ENCODE data around the gene PLEKHM3. TPM values are rescaled to one million over a fixed set of nuclear protein-coding genes. Genes with fewer than 3 reads are reported as not detected.

The PLEKHM3 gene
- total RNA-seq, 1 donor from 2014 or later = 18.3 TPM

DNA sequence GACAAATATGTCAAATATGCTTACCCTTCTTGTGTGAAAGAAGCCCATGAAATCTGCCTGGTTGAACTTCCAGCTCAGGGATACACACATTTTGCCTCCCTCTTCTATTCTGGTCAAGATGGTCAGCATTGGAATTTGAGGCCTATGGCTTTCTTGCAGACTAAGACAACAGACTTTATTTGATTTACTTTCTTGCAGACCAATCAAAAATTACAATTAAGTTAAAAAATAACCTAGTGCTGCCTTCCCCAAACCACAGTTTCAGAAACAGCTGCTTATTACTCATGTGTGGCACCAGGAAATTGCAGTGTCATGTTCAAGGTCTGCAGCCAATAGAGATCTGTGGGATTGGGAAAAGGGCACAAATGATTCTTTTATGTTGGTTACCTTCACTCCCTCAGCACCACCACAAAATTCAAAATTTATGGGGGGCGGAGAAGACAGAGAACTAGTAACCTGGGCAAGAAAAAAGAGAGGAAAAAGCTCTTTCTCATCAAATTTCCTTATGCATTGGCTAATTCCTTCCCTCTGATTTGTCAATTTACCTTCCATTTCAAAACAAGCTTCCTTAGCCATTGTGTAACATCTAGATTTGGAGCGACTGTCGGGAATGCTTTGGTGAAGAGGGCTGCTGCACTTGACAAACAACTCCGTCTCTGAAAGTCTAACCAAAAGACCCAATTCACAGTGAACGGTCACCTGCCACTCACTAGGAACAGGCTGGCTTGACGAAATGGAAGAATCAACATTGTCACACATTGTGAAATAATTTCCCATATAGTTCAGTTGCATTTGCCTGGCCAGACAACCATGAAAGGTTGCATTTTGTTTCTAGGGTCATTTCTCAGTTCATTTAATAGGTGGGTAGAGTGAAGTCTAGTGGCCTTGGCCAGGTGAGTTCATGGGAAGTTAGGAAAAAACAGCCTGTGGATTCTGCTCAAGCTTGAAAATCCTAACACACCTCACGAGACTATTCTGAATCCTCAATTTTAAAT is 155.2 kb downstream of the PLEKHM3 start:
- DNase-seq (ENCODE audit: low spot score in 2 of 2) = no peak
- intact Hi-C loops (cut with DNase I) = no loop called here
- TF ChIP-seq, protein P1, sequence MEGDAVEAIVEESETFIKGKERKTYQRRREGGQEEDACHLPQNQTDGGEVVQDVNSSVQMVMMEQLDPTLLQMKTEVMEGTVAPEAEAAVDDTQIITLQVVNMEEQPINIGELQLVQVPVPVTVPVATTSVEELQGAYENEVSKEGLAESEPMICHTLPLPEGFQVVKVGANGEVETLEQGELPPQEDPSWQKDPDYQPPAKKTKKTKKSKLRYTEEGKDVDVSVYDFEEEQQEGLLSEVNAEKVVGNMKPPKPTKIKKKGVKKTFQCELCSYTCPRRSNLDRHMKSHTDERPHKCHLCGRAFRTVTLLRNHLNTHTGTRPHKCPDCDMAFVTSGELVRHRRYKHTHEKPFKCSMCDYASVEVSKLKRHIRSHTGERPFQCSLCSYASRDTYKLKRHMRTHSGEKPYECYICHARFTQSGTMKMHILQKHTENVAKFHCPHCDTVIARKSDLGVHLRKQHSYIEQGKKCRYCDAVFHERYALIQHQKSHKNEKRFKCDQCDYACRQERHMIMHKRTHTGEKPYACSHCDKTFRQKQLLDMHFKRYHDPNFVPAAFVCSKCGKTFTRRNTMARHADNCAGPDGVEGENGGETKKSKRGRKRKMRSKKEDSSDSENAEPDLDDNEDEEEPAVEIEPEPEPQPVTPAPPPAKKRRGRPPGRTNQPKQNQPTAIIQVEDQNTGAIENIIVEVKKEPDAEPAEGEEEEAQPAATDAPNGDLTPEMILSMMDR (IDR thresholded peaks at IDR 0.05) = no peak
- Histone ChIP-seq H3K4me3 (no peak overlapping the region), H3K27ac (no peak overlapping the region), H3K9me3 (no peaks in the 10 kb centered on the region), H3K4me1 (no peaks in the 10 kb centered on the region), H3K27me3 (no peaks in the 10 kb centered on the region), H3K36me3 (no peaks in the 10 kb centered on the region)

DNA sequence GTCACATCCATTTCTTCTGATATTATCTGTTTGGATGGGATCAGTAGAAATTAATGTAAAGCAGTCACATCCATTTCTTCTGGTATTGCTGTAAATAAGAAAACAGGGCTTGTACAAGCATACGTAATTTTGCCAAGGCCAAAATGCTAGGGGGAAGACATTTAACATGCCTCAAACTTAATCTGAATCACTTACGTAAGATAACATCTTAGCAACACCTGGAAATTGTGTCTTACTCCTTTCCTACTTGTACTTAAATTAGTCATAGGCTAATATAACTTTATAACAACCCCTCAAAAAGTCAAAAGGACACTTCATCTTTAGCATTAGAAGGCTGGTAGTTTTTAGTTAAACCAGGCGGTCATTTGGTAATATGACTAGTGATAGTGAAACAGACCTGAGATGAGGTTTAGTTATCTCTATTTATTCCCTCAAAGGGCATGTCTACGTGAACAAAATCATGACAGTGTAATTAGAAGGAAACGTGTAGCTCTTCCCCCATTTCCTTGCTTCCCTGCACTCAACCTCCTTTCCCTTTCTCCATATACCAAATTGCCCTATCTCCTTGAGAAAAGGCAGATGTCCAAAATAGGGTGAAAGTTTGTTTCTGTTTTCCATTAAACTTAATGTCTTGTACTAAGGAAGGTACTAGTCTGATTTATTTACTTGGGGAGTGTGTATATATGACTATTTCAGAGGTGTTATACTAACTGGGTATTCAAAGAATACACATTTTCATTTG is 156.3 kb downstream of the PLEKHM3 start:
- intact Hi-C loops (cut with DNase I) = no loop called here
- DNase-seq (ENCODE audit: low spot score in 2 of 2) = no peak
- TF ChIP-seq, protein P1 (IDR thresholded peaks at IDR 0.05) = no peak
- Histone ChIP-seq H3K27ac (no peak overlapping the region), H3K36me3 (no peaks in the 10 kb centered on the region), H3K9me3 (no peaks in the 10 kb centered on the region), H3K4me1 (no peaks in the 10 kb centered on the region), H3K27me3 (no peaks in the 10 kb centered on the region), H3K4me3 (no peak overlapping the region)

DNA sequence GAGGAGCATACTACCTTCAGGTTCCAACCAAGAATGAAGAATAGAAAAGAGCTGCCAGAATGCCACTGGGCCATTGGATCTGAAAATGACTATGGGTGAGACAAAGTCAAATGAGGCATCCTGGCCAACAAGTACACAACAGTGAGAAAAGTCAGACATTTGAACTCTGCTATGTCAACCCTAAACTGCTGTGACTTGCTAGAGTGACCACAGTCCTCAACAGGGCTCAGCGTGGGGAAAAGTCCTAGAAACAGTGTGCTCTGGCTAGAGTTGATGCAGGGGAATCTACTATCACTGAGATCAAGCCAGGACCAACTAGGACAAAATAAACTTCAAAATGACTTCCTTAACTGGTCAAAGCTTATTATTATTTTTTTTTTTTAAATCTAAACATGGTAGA is 157.4 kb downstream of the PLEKHM3 start:
- intact Hi-C loops (cut with DNase I) = no loop called here
- Histone ChIP-seq H3K4me3 (no peak overlapping the region), H3K27me3 (no peaks in the 10 kb centered on the region), H3K9me3 (no peaks in the 10 kb centered on the region), H3K4me1 (no peaks in the 10 kb centered on the region), H3K27ac (no peak overlapping the region), H3K36me3 (no peaks in the 10 kb centered on the region)
- TF ChIP-seq, protein P1 (IDR thresholded peaks at IDR 0.05) = no peak
- no peak for DNase-seq (ENCODE audit: low spot score in 2 of 2)

DNA sequence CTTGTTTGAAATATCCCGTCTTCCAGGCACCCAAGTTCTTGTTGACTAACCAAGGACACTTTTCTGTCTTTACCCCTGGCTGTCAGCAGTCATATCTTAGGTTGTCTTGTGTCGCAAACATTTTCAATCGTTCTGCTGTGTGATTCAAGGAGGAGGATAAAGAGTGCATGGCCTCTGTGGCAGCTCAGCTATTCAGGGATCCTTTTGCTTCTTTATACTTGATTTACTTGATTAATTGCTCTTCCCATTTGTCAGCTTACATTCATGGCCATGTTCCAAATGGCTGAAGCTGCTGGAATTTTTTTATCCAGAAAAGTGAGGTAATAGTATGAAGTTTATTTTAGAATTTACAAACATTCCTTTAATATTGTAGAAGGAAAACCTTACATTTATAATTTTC is 158.3 kb downstream of the PLEKHM3 start:
- intact Hi-C loops (cut with DNase I) = no loop called here
- no peak overlapping the region for H3K4me3 ChIP-seq
- no peaks in the 10 kb centered on the region for H3K27me3 ChIP-seq
- no peaks in the 10 kb centered on the region for H3K4me1 ChIP-seq
- no peaks in the 10 kb centered on the region for H3K9me3 ChIP-seq
- DNase-seq (ENCODE audit: low spot score in 2 of 2) = no peak
- TF ChIP-seq, protein P1 (IDR thresholded peaks at IDR 0.05) = no peak
- H3K27ac ChIP-seq = no peak overlapping the region
- H3K36me3 ChIP-seq = no peaks in the 10 kb centered on the region

DNA sequence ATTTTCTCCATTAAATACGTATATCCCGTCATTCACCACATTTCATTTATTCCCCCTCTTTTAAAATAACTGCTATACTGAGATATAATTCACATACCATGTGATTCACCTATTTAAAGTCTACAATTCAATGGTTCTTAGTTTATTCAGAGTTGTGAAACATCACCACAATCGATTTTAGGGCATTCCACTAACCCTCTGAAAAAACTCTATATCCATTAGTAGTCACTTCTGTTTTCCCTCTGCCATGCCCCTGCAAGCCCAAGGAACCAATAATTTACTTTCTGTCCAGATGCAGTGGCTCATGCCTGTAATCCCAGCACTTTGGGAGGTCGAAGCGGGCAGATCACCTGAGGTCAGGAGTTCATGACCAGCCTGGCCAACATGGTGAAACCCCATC is 160.1 kb downstream of the PLEKHM3 start:
- H3K27ac ChIP-seq = no peak overlapping the region
- H3K4me3 ChIP-seq = no peak overlapping the region
- H3K27me3 ChIP-seq = no peaks in the 10 kb centered on the region
- TF ChIP-seq, protein P1 (IDR thresholded peaks at IDR 0.05) = no peak
- intact Hi-C loops (cut with DNase I) = no loop called here
- DNase-seq (ENCODE audit: low spot score in 2 of 2) = no peak
- no peaks in the 10 kb centered on the region for H3K9me3 ChIP-seq
- peaks cover 3 to 7% of the 10 kb centered on the region in 2 donors for H3K36me3 ChIP-seq
- H3K4me1 ChIP-seq = no peaks in the 10 kb centered on the region

All from ascending aorta (tissue), 2 donors.